ENCODE results near the gene NDST1. TPM values are rescaled to one million over a fixed set of nuclear protein-coding genes. Genes with fewer than 3 reads are reported as not detected.

NDST1 gene
- total RNA-seq, 1 experiment from 2014 or later, result 69.9 TPM

DNA sequence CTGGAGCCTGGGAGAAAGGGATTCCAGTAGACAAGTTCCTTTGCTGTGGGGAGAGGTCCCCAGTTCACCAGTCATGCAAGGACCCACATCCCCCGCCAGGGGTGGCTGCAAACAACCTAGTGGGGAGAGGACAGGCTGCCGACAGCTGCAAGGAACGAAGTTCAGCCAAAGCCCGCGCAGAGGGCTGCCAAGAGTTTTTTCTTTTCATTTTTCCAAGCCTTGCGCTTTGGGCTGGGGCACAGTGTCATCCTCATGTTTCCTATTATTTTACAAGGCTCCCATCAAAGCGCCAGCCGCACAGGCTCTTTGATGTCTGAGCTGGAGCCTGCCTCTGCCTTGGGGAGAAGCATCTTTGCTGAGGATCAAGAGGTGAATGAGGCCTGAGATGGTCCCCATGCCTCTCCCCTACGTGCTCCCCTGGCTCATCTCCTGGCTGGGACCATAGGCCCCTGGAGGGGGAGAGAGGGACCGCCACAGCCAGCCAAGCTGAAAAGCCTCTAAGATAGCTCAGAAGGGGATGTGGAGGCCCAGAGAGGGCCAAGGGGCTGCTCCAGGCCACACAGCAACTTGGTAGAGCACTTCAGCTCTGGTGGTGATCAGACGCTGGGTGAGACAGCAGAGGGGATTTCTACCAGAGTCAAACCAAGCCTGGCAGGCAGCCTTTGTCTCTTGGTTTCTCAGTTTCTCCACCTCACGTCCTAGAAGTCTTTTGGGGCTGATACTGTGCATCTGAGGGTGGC, 82.1 kb downstream of the NDST1 start:
- POLR2A ChIA-PET, result interaction anchor here (1.0 to 1.2 kb wide), 2 partner anchors 16 to 111 kb away, joined by 3 to 5 read pairs; partner anchors contain the start of gene RBM22
- ATAC-seq (peak; percentile 84), DNase-seq (ENCODE audit: low spot score) (peak; percentile 64)
- H3K9me3 Mint-ChIP-seq, result no peaks in the 10 kb centered on the region
- CTCF ChIA-PET, result interaction anchor here (0.7 to 2.7 kb wide), 18 partner anchors 8 to 577 kb away, joined by 3 to 14 read pairs (median 4); partner anchors contain the start of genes MYOZ3 and RBM22
- TF ChIP-seq, protein P1, sequence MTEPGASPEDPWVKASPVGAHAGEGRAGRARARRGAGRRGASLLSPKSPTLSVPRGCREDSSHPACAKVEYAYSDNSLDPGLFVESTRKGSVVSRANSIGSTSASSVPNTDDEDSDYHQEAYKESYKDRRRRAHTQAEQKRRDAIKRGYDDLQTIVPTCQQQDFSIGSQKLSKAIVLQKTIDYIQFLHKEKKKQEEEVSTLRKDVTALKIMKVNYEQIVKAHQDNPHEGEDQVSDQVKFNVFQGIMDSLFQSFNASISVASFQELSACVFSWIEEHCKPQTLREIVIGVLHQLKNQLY (CRISPR knock-in tag; IDR thresholded peaks at IDR 0.05), result no peak
- TF ChIP-seq NFYB (CRISPR knock-in tag; conservative IDR thresholded peaks at IDR 0.05; ENCODE audit: low read depth) (no peak), SMAD3 (CRISPR knock-in tag; IDR thresholded peaks at IDR 0.05; ENCODE audit: borderline replicate concordance) (no peak), HMGA2 (CRISPR knock-in tag; IDR thresholded peaks at IDR 0.05) (no peak), ZNF396 (CRISPR knock-in tag; IDR thresholded peaks at IDR 0.05; ENCODE audit: borderline replicate concordance) (no peak), OVOL2 (CRISPR knock-in tag; IDR thresholded peaks at IDR 0.05; ENCODE audit: borderline replicate concordance) (no peak), CREM (CRISPR knock-in tag; IDR thresholded peaks at IDR 0.05) (no peak), NR1H2 (CRISPR knock-in tag; IDR thresholded peaks at IDR 0.05) (no peak), MXD4 (CRISPR knock-in tag; IDR thresholded peaks at IDR 0.05; ENCODE audit: borderline replicate concordance) (no peak), TEAD4 (CRISPR knock-in tag; IDR thresholded peaks at IDR 0.05) (no peak), FOXJ3 (CRISPR knock-in tag; IDR thresholded peaks at IDR 0.05; ENCODE audit: borderline replicate concordance) (no peak), JAZF1 (CRISPR knock-in tag; IDR thresholded peaks at IDR 0.05) (no peak)
- TF ChIP-seq, protein P2, sequence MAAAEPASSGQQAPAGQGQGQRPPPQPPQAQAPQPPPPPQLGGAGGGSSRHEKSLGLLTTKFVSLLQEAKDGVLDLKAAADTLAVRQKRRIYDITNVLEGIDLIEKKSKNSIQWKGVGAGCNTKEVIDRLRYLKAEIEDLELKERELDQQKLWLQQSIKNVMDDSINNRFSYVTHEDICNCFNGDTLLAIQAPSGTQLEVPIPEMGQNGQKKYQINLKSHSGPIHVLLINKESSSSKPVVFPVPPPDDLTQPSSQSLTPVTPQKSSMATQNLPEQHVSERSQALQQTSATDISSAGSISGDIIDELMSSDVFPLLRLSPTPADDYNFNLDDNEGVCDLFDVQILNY (CRISPR knock-in tag; IDR thresholded peaks at IDR 0.05), result no peak
- TF ChIP-seq, protein P3, sequence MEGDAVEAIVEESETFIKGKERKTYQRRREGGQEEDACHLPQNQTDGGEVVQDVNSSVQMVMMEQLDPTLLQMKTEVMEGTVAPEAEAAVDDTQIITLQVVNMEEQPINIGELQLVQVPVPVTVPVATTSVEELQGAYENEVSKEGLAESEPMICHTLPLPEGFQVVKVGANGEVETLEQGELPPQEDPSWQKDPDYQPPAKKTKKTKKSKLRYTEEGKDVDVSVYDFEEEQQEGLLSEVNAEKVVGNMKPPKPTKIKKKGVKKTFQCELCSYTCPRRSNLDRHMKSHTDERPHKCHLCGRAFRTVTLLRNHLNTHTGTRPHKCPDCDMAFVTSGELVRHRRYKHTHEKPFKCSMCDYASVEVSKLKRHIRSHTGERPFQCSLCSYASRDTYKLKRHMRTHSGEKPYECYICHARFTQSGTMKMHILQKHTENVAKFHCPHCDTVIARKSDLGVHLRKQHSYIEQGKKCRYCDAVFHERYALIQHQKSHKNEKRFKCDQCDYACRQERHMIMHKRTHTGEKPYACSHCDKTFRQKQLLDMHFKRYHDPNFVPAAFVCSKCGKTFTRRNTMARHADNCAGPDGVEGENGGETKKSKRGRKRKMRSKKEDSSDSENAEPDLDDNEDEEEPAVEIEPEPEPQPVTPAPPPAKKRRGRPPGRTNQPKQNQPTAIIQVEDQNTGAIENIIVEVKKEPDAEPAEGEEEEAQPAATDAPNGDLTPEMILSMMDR (IDR thresholded peaks at IDR 0.05), result no peak
- TF ChIP-seq, protein P4, sequence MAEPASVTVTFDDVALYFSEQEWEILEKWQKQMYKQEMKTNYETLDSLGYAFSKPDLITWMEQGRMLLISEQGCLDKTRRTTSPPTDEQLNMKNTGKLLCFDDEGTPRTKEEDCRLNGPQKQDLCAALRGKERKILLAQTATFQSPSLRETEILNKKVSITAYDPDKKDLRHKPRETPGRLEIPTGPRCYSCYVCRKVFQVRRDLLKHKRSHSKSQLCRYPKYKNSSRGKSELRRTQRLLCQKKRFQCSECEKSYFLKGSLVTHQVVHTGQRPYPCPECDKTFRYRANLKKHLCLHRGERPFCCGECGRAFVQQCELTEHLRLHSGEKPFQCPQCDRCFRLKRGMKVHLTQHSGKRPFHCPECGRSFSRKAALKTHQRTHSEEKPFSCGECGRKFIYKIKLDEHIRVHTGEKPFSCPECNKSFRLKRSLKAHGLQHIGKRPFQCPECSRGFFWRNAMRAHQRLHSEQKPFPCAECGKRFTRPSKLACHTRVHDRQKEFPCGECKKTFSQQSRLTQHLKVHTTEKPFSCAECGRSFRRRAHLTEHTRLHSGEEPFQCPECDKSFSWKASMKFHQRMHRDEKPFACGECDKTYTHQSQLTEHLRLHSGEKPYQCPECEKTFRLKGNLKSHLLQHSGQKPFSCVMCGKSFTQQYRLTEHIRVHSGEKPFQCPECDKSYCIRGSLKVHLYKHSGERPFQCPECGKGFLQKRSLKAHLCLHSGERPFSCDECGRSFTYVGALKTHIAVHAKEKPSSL (CRISPR knock-in tag; conservative IDR thresholded peaks at IDR 0.05), result no peak
- TF ChIP-seq, protein P5, sequence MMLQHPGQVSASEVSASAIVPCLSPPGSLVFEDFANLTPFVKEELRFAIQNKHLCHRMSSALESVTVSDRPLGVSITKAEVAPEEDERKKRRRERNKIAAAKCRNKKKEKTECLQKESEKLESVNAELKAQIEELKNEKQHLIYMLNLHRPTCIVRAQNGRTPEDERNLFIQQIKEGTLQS (CRISPR knock-in tag; conservative IDR thresholded peaks at IDR 0.05), result no peak
- TF ChIP-seq, protein P6, sequence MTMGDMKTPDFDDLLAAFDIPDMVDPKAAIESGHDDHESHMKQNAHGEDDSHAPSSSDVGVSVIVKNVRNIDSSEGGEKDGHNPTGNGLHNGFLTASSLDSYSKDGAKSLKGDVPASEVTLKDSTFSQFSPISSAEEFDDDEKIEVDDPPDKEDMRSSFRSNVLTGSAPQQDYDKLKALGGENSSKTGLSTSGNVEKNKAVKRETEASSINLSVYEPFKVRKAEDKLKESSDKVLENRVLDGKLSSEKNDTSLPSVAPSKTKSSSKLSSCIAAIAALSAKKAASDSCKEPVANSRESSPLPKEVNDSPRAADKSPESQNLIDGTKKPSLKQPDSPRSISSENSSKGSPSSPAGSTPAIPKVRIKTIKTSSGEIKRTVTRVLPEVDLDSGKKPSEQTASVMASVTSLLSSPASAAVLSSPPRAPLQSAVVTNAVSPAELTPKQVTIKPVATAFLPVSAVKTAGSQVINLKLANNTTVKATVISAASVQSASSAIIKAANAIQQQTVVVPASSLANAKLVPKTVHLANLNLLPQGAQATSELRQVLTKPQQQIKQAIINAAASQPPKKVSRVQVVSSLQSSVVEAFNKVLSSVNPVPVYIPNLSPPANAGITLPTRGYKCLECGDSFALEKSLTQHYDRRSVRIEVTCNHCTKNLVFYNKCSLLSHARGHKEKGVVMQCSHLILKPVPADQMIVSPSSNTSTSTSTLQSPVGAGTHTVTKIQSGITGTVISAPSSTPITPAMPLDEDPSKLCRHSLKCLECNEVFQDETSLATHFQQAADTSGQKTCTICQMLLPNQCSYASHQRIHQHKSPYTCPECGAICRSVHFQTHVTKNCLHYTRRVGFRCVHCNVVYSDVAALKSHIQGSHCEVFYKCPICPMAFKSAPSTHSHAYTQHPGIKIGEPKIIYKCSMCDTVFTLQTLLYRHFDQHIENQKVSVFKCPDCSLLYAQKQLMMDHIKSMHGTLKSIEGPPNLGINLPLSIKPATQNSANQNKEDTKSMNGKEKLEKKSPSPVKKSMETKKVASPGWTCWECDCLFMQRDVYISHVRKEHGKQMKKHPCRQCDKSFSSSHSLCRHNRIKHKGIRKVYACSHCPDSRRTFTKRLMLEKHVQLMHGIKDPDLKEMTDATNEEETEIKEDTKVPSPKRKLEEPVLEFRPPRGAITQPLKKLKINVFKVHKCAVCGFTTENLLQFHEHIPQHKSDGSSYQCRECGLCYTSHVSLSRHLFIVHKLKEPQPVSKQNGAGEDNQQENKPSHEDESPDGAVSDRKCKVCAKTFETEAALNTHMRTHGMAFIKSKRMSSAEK (CRISPR knock-in tag; IDR thresholded peaks at IDR 0.05; ENCODE audit: borderline replicate concordance), result no peak
- TF ChIP-seq, protein P7, sequence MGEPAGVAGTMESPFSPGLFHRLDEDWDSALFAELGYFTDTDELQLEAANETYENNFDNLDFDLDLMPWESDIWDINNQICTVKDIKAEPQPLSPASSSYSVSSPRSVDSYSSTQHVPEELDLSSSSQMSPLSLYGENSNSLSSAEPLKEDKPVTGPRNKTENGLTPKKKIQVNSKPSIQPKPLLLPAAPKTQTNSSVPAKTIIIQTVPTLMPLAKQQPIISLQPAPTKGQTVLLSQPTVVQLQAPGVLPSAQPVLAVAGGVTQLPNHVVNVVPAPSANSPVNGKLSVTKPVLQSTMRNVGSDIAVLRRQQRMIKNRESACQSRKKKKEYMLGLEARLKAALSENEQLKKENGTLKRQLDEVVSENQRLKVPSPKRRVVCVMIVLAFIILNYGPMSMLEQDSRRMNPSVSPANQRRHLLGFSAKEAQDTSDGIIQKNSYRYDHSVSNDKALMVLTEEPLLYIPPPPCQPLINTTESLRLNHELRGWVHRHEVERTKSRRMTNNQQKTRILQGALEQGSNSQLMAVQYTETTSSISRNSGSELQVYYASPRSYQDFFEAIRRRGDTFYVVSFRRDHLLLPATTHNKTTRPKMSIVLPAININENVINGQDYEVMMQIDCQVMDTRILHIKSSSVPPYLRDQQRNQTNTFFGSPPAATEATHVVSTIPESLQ (CRISPR knock-in tag; IDR thresholded peaks at IDR 0.05), result no peak
- H3K27me3 Mint-ChIP-seq (ENCODE audit: low read depth), result no peaks in the 10 kb centered on the region; the same call in 1 of the 2 replicates
- no peak overlapping the region for H3K27ac Mint-ChIP-seq
- H3K4me3 Mint-ChIP-seq, result no peak overlapping the region
- H3K4me1 Mint-ChIP-seq, result peaks cover 17% of the 10 kb centered on the region
- H3K36me3 Mint-ChIP-seq, result no peaks in the 10 kb centered on the region
